CD14-positive monocyte (primary cell): ENCODE results near the gene OR52D1. TPM values are rescaled to one million over a fixed set of nuclear protein-coding genes. Genes with fewer than 3 reads are reported as not detected.

Experiments used
- DNase-seq, 3 donors: peaks; one replicate each; pipeline ENCODE4 v3.0.0-alpha.2; 2011 to 2022
- H2AFZ ChIP-seq: 2 replicates; pipeline ENCODE4 v1.6.0; 2012; ENCODE audit warnings: mild to moderate bottlenecking, low read depth, low read length, inconsistent platforms; ENCODE audit not compliant: insufficient read depth, poor library complexity, severe bottlenecking
- H3K27ac ChIP-seq, 2 donors: 1 replicate in 1 of 2; 2 replicates in 1 of 2; pipeline ENCODE4 v1.5.1; 2012 to 2013; ENCODE audit warnings: low read length in 2 of 2, control low read depth in 1 of 2, inconsistent platforms in 1 of 2, low read depth in 1 of 2, mild to moderate bottlenecking in 1 of 2
- H3K27me3 ChIP-seq, 2 donors: one replicate each; pipeline versions ENCODE4 v1.6.0 to v1.6.1; 2011 to 2013; ENCODE audit warnings: low read length in 2 of 2; ENCODE audit not compliant: control insufficient read depth in 2 of 2, insufficient read depth in 2 of 2
- H3K36me3 ChIP-seq, 2 donors: replicated peaks in 1 of 2; 1 replicate in 1 of 2; 2 replicates in 1 of 2; pipeline versions ENCODE4 v1.5.1 to v1.6.1; 2012 to 2013; ENCODE audit warnings: low read length in 2 of 2, control low read depth in 1 of 2, inconsistent platforms in 1 of 2, mild to moderate bottlenecking in 1 of 2; ENCODE audit not compliant: insufficient read depth in 2 of 2, control insufficient read depth in 1 of 2
- H3K4me1 ChIP-seq, 2 donors: 1 replicate in 1 of 2; 2 replicates in 1 of 2; pipeline versions ENCODE4 v1.5.1 to v1.6.1; 2012 to 2013; ENCODE audit warnings: low read length in 2 of 2, control low read depth in 1 of 2, inconsistent platforms in 1 of 2, mild to moderate bottlenecking in 1 of 2, moderate library complexity in 1 of 2; ENCODE audit not compliant: insufficient read depth in 2 of 2, control insufficient read depth in 1 of 2
- H3K4me2 ChIP-seq: replicated peaks from 2 replicates; pipeline ENCODE3; 2012; ENCODE audit warnings: low read length, moderate library complexity, mild to moderate bottlenecking; ENCODE audit not compliant: poor library complexity, severe bottlenecking; ENCODE audit errors: extremely low read depth
- H3K4me3 ChIP-seq, 3 experiments: fragments of 200-600 bp in 1 of 3; sonication (generic) in 1 of 3; replicated peaks in 1 of 3; 1 replicate in 2 of 3; 2 replicates in 1 of 3; pipeline ENCODE4 v1.5.1; 2011 to 2013; ENCODE audit warnings: low read length in 3 of 3, mild to moderate bottlenecking in 3 of 3, control low read depth in 2 of 3, low read depth in 2 of 3, inconsistent platforms in 1 of 3, moderate library complexity in 1 of 3
- H3K79me2 ChIP-seq: 2 replicates; pipeline ENCODE4 v1.6.0; 2012; ENCODE audit warnings: mild to moderate bottlenecking, control low read depth, inconsistent platforms, low read length, moderate library complexity; ENCODE audit not compliant: insufficient read depth
- H3K9ac ChIP-seq: 2 replicates; pipeline ENCODE4 v1.6.0; 2017; ENCODE audit warnings: low read length, mild to moderate bottlenecking; ENCODE audit not compliant: insufficient read depth, poor library complexity, severe bottlenecking
- H3K9me3 ChIP-seq, 2 donors: replicated peaks in 1 of 2; 1 replicate in 1 of 2; 2 replicates in 1 of 2; pipeline versions ENCODE4 v1.5.1 to v1.6.1; 2012 to 2013; ENCODE audit warnings: low read length in 2 of 2, control low read depth in 1 of 2; ENCODE audit not compliant: control insufficient read depth in 1 of 2, insufficient read depth in 1 of 2
- H4K20me1 ChIP-seq: 2 replicates; pipeline ENCODE4 v1.6.0; 2012; ENCODE audit warnings: mild to moderate bottlenecking, low read length, control low read depth, moderate library complexity; ENCODE audit not compliant: insufficient read depth
- H3K27ac Mint-ChIP-seq, 7 donors: one replicate each; pipeline ENCODE4 v1.8.0; 2020; ENCODE audit warnings: mild to moderate bottlenecking in 7 of 7, mixed read lengths in 7 of 7, moderate library complexity in 6 of 7, inconsistent platforms in 2 of 7
- H3K27me3 Mint-ChIP-seq, 3 donors: one replicate each; pipeline ENCODE4 v1.8.0; 2021 to 2022; ENCODE audit warnings: low read depth in 3 of 3, mild to moderate bottlenecking in 3 of 3, mixed read lengths in 3 of 3, moderate library complexity in 3 of 3, inconsistent platforms in 1 of 3
- H3K36me3 Mint-ChIP-seq, 2 donors: one replicate each; pipeline ENCODE4 v1.8.0; 2020; ENCODE audit warnings: mixed read lengths in 2 of 2, inconsistent platforms in 1 of 2, mild to moderate bottlenecking in 1 of 2
- H3K4me1 Mint-ChIP-seq: one replicate; pipeline ENCODE4 v1.8.0; 2020; ENCODE audit warnings: mild to moderate bottlenecking, mixed read lengths
- H3K4me3 Mint-ChIP-seq, 2 donors: one replicate each; pipeline ENCODE4 v1.8.0; 2020; ENCODE audit warnings: mild to moderate bottlenecking in 2 of 2, mixed read lengths in 2 of 2, moderate library complexity in 1 of 2
- H3K9me3 Mint-ChIP-seq, 7 donors: one replicate each; pipeline ENCODE4 v1.8.0; 2020 to 2022; ENCODE audit warnings: mixed read lengths in 7 of 7, mild to moderate bottlenecking in 6 of 7, moderate library complexity in 6 of 7, inconsistent platforms in 2 of 7
- WGBS: methylation state at CpG from one replicate; pipeline ENCODE4 v1.1.5; 2013; ENCODE audit warnings: missing lambda C conversion rate; ENCODE audit not compliant: insufficient coverage; 5-methylcytosine and 5-hydroxymethylcytosine counted together
- intact Hi-C, 2 donors: fragments of 100-400 bp; cut with micrococcal nuclease; formaldehyde crosslinking; loops; one replicate each; pipeline versions ENCODE4 v1.15.0 to v1.15.1; 2023
- polyA plus RNA-seq, 3 donors: library from polyadenylated mRNA; depleted of rRNA in 1 of 3; unstranded in 2 of 3; stranded (reverse) in 1 of 3; fragments of 300-500 nt in 2 of 3; fragments of >200 nt in 1 of 3; fragmentation: Illumina TruSeq in 2 of 3; gene quantifications; 1 replicate in 2 of 3; 2 replicates in 1 of 3; pipeline ENCODE4 v1.2.3, GENCODE V29; 2012 to 2021
- TF ChIP-seq, protein P1 (sequence below): fragments of 200-600 bp; IDR thresholded peaks from one replicate; pipeline ENCODE4 v1.8.0; 2022; ENCODE audit warnings: antibody characterized with exemption, mild to moderate bottlenecking

Gene OR52D1
- polyA plus RNA-seq, 3 donors, result not detected

DNA sequence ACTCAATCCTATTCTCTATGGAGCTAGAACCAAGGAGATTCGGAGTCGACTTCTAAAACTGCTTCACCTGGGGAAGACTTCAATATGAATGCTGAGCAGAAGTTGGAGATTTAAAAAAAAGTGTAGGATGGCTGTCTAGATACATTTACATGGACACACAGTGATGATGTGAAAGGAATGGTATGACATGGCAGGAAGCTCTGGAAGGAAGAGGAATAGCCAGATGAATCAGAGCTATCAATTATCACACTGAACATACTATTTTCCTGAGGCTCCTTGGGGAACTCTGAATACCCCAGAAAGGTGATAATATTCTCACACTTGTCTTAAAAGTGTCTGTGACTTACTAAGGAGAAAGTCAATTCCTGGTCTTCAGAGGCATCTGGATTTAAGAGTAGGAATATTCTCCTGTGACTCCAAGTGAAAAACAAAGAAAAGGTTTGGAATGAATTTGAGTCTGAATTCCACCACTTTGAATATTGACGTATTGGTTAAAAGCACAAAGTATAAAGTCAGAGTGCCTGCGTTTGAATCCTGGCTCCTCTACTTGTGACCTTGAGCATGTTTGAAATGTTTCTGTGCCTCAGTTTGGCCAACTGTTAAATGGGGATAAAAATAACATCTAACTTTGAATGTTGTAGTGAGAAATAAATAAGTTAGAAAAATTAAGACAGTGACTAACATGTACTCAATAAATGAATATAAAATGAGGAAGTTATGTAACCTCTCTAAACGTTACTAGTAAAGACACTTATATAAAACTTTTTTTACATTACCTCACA, 1.3 kb downstream of the OR52D1 start:
- H3K36me3 Mint-ChIP-seq, result no peaks in the 10 kb centered on the region
- intact Hi-C loops, result no loop called here

DNA sequence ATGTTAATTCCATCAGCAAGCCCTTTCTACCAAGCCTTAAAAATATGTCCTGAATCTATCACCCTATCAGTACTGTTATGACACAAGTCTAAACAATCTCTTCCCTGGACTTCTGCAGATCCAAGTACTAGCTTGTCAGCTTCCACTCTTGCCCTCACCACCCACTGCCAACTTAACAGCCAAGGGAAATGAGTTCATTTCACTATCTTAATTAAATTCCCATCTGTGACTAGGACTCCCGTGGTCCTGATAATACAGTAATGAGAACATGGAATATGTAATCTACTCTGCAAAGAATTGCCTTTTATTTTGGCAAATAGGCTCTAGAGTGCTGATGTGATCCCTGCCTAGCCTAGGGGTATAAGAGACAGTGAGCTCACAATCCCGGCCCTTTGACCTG, 11.2 kb downstream of the OR52D1 start:
- H3K4me1 Mint-ChIP-seq, result no peaks in the 10 kb centered on the region
- TF ChIP-seq, protein P1, sequence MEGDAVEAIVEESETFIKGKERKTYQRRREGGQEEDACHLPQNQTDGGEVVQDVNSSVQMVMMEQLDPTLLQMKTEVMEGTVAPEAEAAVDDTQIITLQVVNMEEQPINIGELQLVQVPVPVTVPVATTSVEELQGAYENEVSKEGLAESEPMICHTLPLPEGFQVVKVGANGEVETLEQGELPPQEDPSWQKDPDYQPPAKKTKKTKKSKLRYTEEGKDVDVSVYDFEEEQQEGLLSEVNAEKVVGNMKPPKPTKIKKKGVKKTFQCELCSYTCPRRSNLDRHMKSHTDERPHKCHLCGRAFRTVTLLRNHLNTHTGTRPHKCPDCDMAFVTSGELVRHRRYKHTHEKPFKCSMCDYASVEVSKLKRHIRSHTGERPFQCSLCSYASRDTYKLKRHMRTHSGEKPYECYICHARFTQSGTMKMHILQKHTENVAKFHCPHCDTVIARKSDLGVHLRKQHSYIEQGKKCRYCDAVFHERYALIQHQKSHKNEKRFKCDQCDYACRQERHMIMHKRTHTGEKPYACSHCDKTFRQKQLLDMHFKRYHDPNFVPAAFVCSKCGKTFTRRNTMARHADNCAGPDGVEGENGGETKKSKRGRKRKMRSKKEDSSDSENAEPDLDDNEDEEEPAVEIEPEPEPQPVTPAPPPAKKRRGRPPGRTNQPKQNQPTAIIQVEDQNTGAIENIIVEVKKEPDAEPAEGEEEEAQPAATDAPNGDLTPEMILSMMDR, result no peak
- Histone ChIP-seq H3K9ac (no peak overlapping the region), H4K20me1 (no peaks in the 10 kb centered on the region), H3K4me1 (no peaks in the 10 kb centered on the region), H3K27ac (no peak overlapping the region), H2AFZ (no peak overlapping the region), H3K79me2 (no peaks in the 10 kb centered on the region), H3K27me3 (no peaks in the 10 kb centered on the region), H3K4me3 (no peak overlapping the region), H3K9me3 (no peaks in the 10 kb centered on the region), H3K4me2 (no peak overlapping the region), H3K36me3 (no peaks in the 10 kb centered on the region)
- H3K9me3 Mint-ChIP-seq, result peaks cover 0 to 1% (median 0%) of the 10 kb centered on the region in 7 donors
- H3K36me3 Mint-ChIP-seq, result no peaks in the 10 kb centered on the region
- H3K4me3 Mint-ChIP-seq, result no peak overlapping the region
- no CpG with 5 or more reads among the region's 2 CpGs for WGBS
- DNase-seq, result no peak
- intact Hi-C loops, result no loop called here
- H3K27me3 Mint-ChIP-seq, result peaks cover 0 to 1% (median 1%) of the 10 kb centered on the region in 3 donors
- H3K27ac Mint-ChIP-seq, result peak overlapping the region in 1 of 7 donors; percentile 41

More for the DNA sequence above, 1.3 kb downstream of the OR52D1 start:
- no peak overlapping the region for H3K27ac Mint-ChIP-seq
- no peak overlapping the region for H2AFZ ChIP-seq
- no peak overlapping the region for H3K4me2 ChIP-seq
- TF ChIP-seq, protein P1, result no peak
- no peaks in the 10 kb centered on the region for H4K20me1 ChIP-seq
- H3K27ac ChIP-seq, result no peak overlapping the region
- H3K4me3 Mint-ChIP-seq, result no peak overlapping the region
- peaks cover 3% of the 10 kb centered on the region for H3K4me1 Mint-ChIP-seq
- no peaks in the 10 kb centered on the region for H3K9me3 ChIP-seq
- H3K4me1 ChIP-seq, result no peaks in the 10 kb centered on the region
- H3K27me3 ChIP-seq, result no peaks in the 10 kb centered on the region
- no peak overlapping the region for H3K4me3 ChIP-seq
- DNase-seq, result no peak
- no peak overlapping the region for H3K9ac ChIP-seq
- no peaks in the 10 kb centered on the region for H3K36me3 ChIP-seq
- 50% methylated on average over 2 of the region's 5 CpGs for WGBS
- no peaks in the 10 kb centered on the region for H3K79me2 ChIP-seq
- H3K9me3 Mint-ChIP-seq, result no peaks in the 10 kb centered on the region
- peaks cover 0 to 3% (median 0%) of the 10 kb centered on the region in 3 donors for H3K27me3 Mint-ChIP-seq
